ENCODE measurements around the gene PLTP. TPM values are rescaled to one million over a fixed set of nuclear protein-coding genes. Genes with fewer than 3 reads are reported as not detected.

Gene PLTP
- total and polyA plus RNA-seq, 2 experiments from 2014 or later = 71.7 to 99.6 TPM

DNA sequence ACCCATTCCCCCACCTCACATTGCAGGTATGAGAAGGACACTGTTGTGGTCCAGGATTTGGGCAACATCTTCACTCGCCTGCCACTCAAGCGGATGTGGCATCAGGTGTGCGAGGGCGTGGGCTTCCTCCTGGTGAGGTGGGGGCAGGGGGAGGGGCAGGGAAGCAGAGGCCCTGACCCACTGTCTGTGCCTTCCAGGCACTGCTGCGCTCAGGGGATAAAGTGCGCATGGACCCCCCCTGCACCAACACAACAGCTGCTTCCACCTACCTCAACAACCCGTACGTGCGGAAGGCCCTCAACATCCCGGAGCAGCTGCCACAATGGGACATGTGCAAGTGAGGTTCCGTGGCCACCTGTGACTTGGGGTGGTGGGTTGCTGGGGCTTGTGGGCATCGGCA, 17.2 kb downstream of the PLTP start:
- Histone ChIP-seq H3K9me3 (ENCODE audit: low read depth) (no peaks in the 10 kb centered on the region), H3K4me3 (no peak overlapping the region), H3K36me3 (peaks cover 49% of the 10 kb centered on the region), H3K4me1 (ENCODE audit: low read depth) (peaks cover 3% of the 10 kb centered on the region), H3K27me3 (no peaks in the 10 kb centered on the region), H3K27ac (no peak overlapping the region)
- DNase-seq (ENCODE audit: low read depth in 1 of 2, low spot score in 1 of 2) = no peak
- TF ChIP-seq CTCF (IDR thresholded peaks at IDR 0.05; ENCODE audit: low read depth, low read length) = no peak

- no peak for DNase-seq (ENCODE audit: low read depth in 1 of 2, low spot score in 1 of 2)
- Histone ChIP-seq H3K27ac (no peak overlapping the region), H3K27me3 (no peaks in the 10 kb centered on the region), H3K4me1 (ENCODE audit: low read depth) (peaks cover 9% of the 10 kb centered on the region), H3K36me3 (peaks cover 43% of the 10 kb centered on the region), H3K9me3 (ENCODE audit: low read depth) (no peaks in the 10 kb centered on the region), H3K4me3 (no peak overlapping the region)
- no peak for TF ChIP-seq CTCF (IDR thresholded peaks at IDR 0.05; ENCODE audit: low read depth, low read length)
Measured at GRCh38 chr20:45893831-45894230, 18.1 kb downstream of the PLTP start.

GRCh38 chr20:45892828-45893500, 19.0 kb downstream of the PLTP start:
- Histone ChIP-seq H3K9me3 (ENCODE audit: low read depth) (no peaks in the 10 kb centered on the region), H3K36me3 (peaks cover 42% of the 10 kb centered on the region), H3K27ac (no peak overlapping the region), H3K4me3 (no peak overlapping the region), H3K27me3 (no peaks in the 10 kb centered on the region), H3K4me1 (ENCODE audit: low read depth) (peaks cover 9% of the 10 kb centered on the region)
- TF ChIP-seq CTCF (IDR thresholded peaks at IDR 0.05; ENCODE audit: low read depth, low read length) = no peak
- no peak for DNase-seq (ENCODE audit: low read depth in 1 of 2, low spot score in 1 of 2)

- no peak overlapping the region for H3K27ac ChIP-seq
- no peaks in the 10 kb centered on the region for H3K9me3 ChIP-seq (ENCODE audit: low read depth)
- peaks cover 35% of the 10 kb centered on the region for H3K36me3 ChIP-seq
- peak in 1 of 2 donors; percentile 48 for DNase-seq (ENCODE audit: low read depth in 1 of 2, low spot score in 1 of 2)
- peaks cover 9% of the 10 kb centered on the region for H3K4me1 ChIP-seq (ENCODE audit: low read depth)
- H3K4me3 ChIP-seq = peak overlapping the region; percentile 71
- peak; percentile 28 for TF ChIP-seq CTCF (IDR thresholded peaks at IDR 0.05; ENCODE audit: low read depth, low read length)
- H3K27me3 ChIP-seq = no peaks in the 10 kb centered on the region
Measured at GRCh38 chr20:45892049-45892825, 19.7 kb downstream of the PLTP start.

DNA sequence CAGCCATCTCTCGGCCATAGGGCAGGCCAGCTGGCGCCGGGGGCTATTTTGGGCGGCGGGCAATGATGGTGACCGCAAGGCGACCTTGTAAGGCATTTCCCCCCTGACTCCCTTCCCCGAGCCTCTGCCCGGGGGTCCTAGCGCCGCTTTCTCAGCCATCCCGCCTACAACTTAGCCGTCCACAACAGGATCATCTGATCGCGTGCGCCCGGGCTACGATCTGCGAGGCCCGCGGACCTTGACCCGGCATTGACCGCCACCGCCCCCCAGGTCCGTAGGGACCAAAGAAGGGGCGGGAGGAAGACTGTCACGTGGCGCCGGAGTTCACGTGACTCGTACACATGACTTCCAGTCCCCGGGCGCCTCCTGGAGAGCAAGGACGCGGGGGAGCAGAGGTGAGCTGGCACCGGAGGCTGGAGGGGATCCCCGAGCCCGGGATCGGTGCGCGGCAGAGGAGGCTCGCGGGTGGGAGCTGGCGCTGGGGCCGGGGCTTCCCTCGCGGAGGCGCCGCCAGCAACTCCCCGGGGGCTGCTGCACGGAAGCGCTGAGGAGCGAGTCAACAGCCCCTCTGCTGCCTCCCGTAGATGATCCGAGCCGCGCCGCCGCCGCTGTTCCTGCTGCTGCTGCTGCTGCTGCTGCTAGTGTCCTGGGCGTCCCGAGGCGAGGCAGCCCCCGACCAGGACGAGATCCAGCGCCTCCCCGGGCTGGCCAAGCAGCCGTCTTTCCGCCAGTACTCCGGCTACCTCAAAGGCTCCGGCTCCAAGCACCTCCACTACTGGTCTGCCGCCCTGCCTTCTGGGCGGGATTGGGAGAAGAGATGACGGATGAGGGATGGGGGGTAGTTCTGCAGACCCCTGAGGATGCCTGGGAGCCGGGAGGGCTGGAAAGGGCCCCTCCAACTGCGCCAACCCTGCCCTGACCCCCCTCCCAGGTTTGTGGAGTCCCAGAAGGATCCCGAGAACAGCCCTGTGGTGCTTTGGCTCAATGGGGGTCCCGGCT, 20.7 kb downstream of the PLTP start, which contains the start of the genes CTSA and NEURL2:
CTSA (plus strand) TSS at position 351 of the 999 bp plus-strand sequence; CDS start at position 585, 234 bp downstream.
NEURL2 (minus strand) TSS at position 224 of the 999 bp plus-strand sequence; CDS start at position 7, 217 bp downstream.
- no peaks in the 10 kb centered on the region for H3K9me3 ChIP-seq (ENCODE audit: low read depth)

More for the DNA sequence above, 20.7 kb downstream of the PLTP start, which contains the start of the genes CTSA and NEURL2:
- Histone ChIP-seq H3K27ac (peak within 1 kb of the TSS; percentile 95), H3K27me3 (no peaks in the 10 kb centered on the region), H3K4me3 (peak within 1 kb of the TSS; percentile 71), H3K4me1 (ENCODE audit: low read depth) (peaks cover 9% of the 10 kb centered on the region), H3K36me3 (peaks cover 32% of the 10 kb centered on the region)
- peak; percentile 96 for DNase-seq (ENCODE audit: low read depth in 1 of 2, low spot score in 1 of 2)
- TF ChIP-seq CTCF (IDR thresholded peaks at IDR 0.05; ENCODE audit: low read depth, low read length) = no peak

Measured in cardiac muscle cell (in vitro differentiated cells and primary cell).